Astrocyte (in vitro differentiated cells and primary cell): ENCODE data around the gene KCP. TPM values are rescaled to one million over a fixed set of nuclear protein-coding genes. Genes with fewer than 3 reads are reported as not detected.

ENCODE experiments used
- DNase-seq: peaks from one replicate; pipeline ENCODE4 v3.0.0-alpha.2; 2010; ENCODE audit warnings: low read depth
- FAIRE-seq: peaks from 2 replicates; lab custom pipeline; 2011; peaks lifted over from hg19 to GRCh38; lab: Jason Lieb, UNC
- H2AFZ ChIP-seq: 2 replicates; pipeline ENCODE4 v1.6.0; 2012; ENCODE audit warnings: low read depth, low read length, inconsistent platforms
- H3K27ac ChIP-seq: 2 replicates; pipeline ENCODE4 v1.5.1; 2011; ENCODE audit warnings: low read depth, low read length, inconsistent platforms
- H3K27me3 ChIP-seq: 2 replicates; pipeline ENCODE4 v1.6.0; 2011; ENCODE audit warnings: low read length, inconsistent platforms; ENCODE audit not compliant: insufficient read depth
- H3K36me3 ChIP-seq: 2 replicates; pipeline ENCODE4 v1.5.1; 2011; ENCODE audit warnings: low read length, inconsistent platforms; ENCODE audit not compliant: insufficient read depth
- H3K4me1 ChIP-seq: 2 replicates; pipeline ENCODE4 v1.5.1; 2011; ENCODE audit warnings: low read length, inconsistent platforms; ENCODE audit not compliant: insufficient read depth
- H3K4me2 ChIP-seq: 2 replicates; pipeline ENCODE4 v1.6.0; 2012; ENCODE audit warnings: low read length, inconsistent platforms
- H3K4me3 ChIP-seq: 2 replicates; pipeline ENCODE4 v1.5.1; 2011; ENCODE audit warnings: low read depth, mild to moderate bottlenecking, low read length, inconsistent platforms; ENCODE audit not compliant: insufficient read depth
- H3K79me2 ChIP-seq: 2 replicates; pipeline ENCODE4 v1.6.0; 2012; ENCODE audit warnings: mild to moderate bottlenecking, low read length, inconsistent platforms; ENCODE audit not compliant: insufficient read depth
- H3K9ac ChIP-seq: 2 replicates; pipeline ENCODE4 v1.6.0; 2012; ENCODE audit warnings: mild to moderate bottlenecking, low read length, inconsistent platforms
- H3K9me3 ChIP-seq: 2 replicates; pipeline ENCODE4 v1.5.1; 2012; ENCODE audit warnings: low read depth, mild to moderate bottlenecking, low read length, inconsistent platforms; ENCODE audit not compliant: insufficient read depth
- H4K20me1 ChIP-seq: 2 replicates; pipeline ENCODE4 v1.6.0; 2012; ENCODE audit warnings: low read length, inconsistent platforms; ENCODE audit not compliant: insufficient read depth
- H3K27ac Mint-ChIP-seq: one replicate; pipeline ENCODE4 v1.8.0; 2021; ENCODE audit warnings: mild to moderate bottlenecking, mixed read lengths; ENCODE audit not compliant: unreplicated experiment
- H3K27me3 Mint-ChIP-seq: one replicate; pipeline ENCODE4 v1.8.0; 2021; ENCODE audit warnings: low read depth, mixed read lengths; ENCODE audit not compliant: unreplicated experiment
- H3K36me3 Mint-ChIP-seq: one replicate; pipeline ENCODE4 v1.8.0; 2021; ENCODE audit warnings: low read depth, mixed read lengths; ENCODE audit not compliant: unreplicated experiment
- H3K4me1 Mint-ChIP-seq: one replicate; pipeline ENCODE4 v1.8.0; 2021; ENCODE audit warnings: low read depth, mixed read lengths; ENCODE audit not compliant: unreplicated experiment
- H3K4me3 Mint-ChIP-seq: one replicate; pipeline ENCODE4 v1.8.0; 2021; ENCODE audit warnings: mild to moderate bottlenecking, moderate library complexity, mixed read lengths; ENCODE audit not compliant: unreplicated experiment
- H3K9me3 Mint-ChIP-seq: one replicate; pipeline ENCODE4 v1.8.0; 2021; ENCODE audit warnings: mild to moderate bottlenecking, mixed read lengths; ENCODE audit not compliant: unreplicated experiment
- EZH2 ChIP-seq: IDR thresholded peaks from 2 replicates; pipeline ENCODE4 v1.6.1; 2012; ENCODE audit warnings: mild to moderate bottlenecking, low read length, inconsistent platforms; ENCODE audit not compliant: insufficient read depth
- total RNA-seq: library from RNA; stranded (reverse); gene quantifications from 2 replicates; pipeline ENCODE4 v1.2.1, GENCODE V29; 2021
- TF ChIP-seq, protein P1 (sequence below): IDR thresholded peaks from 2 replicates; pipeline ENCODE4 v1.5.1; 2011; ENCODE audit warnings: low read depth, mild to moderate bottlenecking, inconsistent platforms, low read length, moderate library complexity; ENCODE audit not compliant: insufficient read depth

Gene KCP
- total RNA-seq, 1 donor from 2014 or later = 0.20 TPM

DNA sequence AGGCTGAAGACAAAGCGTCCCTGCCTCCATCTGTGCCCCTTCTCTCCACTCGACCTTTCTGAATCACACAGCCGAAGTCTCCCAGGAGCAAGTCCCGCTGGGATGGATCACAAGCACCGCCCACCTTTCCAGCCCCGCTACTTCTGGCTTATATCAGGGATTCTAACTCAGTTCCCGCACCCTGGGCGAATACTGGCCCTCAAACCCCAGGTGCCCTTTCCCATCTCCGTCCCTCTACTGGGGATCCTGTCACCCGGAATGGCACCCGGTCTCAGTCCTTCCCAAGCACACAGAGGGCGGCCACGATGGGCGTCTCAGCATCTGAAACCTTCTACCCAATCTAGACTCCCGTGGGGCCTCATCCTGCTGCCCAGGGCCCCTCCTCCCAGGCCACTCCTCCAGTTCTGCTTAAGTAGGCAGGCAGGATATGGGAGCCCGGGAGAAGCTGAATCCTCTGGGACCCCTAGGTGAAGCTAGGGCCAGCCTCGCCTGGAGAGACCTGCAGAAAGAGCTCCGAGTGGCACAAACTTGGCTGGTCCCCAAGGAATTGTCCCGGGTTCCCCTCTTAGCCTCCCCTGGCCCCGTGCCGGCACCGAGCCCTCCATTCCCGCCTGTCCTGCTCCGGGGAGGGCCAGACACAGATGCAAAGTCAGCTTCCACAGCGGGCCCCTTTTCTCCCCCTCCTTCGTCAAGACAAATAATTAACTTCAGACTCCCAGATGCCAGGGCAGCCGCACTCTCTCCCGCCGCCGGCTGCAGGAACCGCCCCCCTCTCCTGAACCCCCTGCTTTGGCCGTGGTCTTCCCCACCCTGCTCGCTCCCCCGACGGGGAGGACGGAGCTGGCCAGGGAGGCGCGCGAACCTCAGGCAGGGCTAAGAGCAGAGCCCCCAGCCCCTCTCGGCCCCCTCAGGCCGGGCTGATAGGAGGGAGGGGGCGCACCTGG lies 612 bp downstream of the KCP start:
- Histone ChIP-seq H3K36me3 (no peaks in the 10 kb centered on the region), H3K27me3 (peaks cover 33% of the 10 kb centered on the region), H3K4me3 (peak overlapping the region; percentile 53), H3K9ac (peak overlapping the region; percentile 47), H3K4me2 (peak overlapping the region; percentile 83), H2AFZ (peak overlapping the region; percentile 61), H3K4me1 (peaks cover 6% of the 10 kb centered on the region), H3K79me2 (no peaks in the 10 kb centered on the region), H3K27ac (no peak overlapping the region), H3K9me3 (no peaks in the 10 kb centered on the region), H4K20me1 (no peaks in the 10 kb centered on the region)
- peaks cover 66% of the 10 kb centered on the region for H3K27me3 Mint-ChIP-seq
- H3K27ac Mint-ChIP-seq = no peak overlapping the region
- H3K36me3 Mint-ChIP-seq = peaks cover 6% of the 10 kb centered on the region
- H3K9me3 Mint-ChIP-seq = no peaks in the 10 kb centered on the region
- FAIRE-seq (no peak), DNase-seq (peak; percentile 25)
- TF ChIP-seq, protein P1, sequence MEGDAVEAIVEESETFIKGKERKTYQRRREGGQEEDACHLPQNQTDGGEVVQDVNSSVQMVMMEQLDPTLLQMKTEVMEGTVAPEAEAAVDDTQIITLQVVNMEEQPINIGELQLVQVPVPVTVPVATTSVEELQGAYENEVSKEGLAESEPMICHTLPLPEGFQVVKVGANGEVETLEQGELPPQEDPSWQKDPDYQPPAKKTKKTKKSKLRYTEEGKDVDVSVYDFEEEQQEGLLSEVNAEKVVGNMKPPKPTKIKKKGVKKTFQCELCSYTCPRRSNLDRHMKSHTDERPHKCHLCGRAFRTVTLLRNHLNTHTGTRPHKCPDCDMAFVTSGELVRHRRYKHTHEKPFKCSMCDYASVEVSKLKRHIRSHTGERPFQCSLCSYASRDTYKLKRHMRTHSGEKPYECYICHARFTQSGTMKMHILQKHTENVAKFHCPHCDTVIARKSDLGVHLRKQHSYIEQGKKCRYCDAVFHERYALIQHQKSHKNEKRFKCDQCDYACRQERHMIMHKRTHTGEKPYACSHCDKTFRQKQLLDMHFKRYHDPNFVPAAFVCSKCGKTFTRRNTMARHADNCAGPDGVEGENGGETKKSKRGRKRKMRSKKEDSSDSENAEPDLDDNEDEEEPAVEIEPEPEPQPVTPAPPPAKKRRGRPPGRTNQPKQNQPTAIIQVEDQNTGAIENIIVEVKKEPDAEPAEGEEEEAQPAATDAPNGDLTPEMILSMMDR = no peak
- peak; percentile 78 for TF ChIP-seq EZH2
- peak overlapping the region; percentile 54 for H3K4me3 Mint-ChIP-seq
- peaks cover 9% of the 10 kb centered on the region for H3K4me1 Mint-ChIP-seq

DNA sequence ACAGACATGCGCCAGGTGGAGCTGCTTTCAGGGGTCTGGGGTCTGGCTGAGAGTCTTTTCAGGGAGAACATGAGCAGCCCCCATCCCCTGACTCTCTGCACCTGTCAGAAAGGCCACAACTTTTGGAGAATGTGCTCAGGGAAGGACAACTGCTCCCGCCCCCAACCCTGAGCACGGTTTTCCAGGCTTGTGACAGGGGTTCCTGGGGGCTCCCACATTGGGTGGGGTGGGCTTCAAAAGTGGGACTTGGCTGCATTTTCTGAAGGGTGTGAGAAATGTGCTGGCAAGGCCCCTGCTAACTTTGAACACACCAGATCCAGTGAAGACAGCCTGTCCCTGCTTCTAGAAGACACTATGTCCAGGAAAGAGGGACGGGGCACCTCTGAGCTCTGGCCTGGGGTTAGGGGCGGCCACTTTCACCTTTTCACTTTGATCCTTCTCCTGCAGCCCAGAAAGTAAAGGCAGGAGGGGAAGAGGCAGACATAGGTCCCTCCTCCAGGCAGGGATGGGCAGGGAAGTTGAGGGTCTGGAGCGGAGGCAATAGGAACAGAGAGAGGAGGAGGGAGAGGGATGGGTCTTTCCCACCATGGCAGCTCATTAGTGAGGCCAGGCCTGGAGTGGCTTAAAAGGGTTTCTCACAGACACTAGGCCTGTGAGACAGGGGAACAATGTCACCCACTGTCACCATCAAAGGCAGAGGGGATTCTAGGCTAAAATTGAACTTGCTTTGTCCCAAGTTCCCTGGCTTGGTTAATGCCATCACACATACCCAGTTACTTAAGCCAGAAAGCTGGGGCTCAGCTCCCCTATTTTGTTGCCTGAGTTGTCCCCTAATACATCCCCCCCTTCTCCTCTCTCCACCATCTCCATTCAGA lies 1.5 kb downstream of the KCP start:
- H3K36me3 Mint-ChIP-seq = peaks cover 6% of the 10 kb centered on the region
- peaks cover 25% of the 10 kb centered on the region for H3K27me3 ChIP-seq

More for the DNA sequence above, 1.5 kb downstream of the KCP start:
- Histone ChIP-seq H3K9me3 (no peaks in the 10 kb centered on the region), H2AFZ (peak overlapping the region; percentile 61), H3K4me3 (peak overlapping the region; percentile 53), H3K79me2 (no peaks in the 10 kb centered on the region), H3K9ac (peak overlapping the region; percentile 47), H4K20me1 (no peaks in the 10 kb centered on the region), H3K36me3 (no peaks in the 10 kb centered on the region), H3K4me1 (peaks cover 6% of the 10 kb centered on the region), H3K4me2 (peak overlapping the region; percentile 83), H3K27ac (no peak overlapping the region)
- no peaks in the 10 kb centered on the region for H3K9me3 Mint-ChIP-seq
- TF ChIP-seq, protein P1 = no peak
- no peak for TF ChIP-seq EZH2
- FAIRE-seq (no peak), DNase-seq (no peak)
- peaks cover 9% of the 10 kb centered on the region for H3K4me1 Mint-ChIP-seq
- no peak overlapping the region for H3K27ac Mint-ChIP-seq
- peak overlapping the region; percentile 50 for H3K4me3 Mint-ChIP-seq
- H3K27me3 Mint-ChIP-seq = peaks cover 62% of the 10 kb centered on the region
